Activated CD4-positive, alpha-beta T cell treated with anti-CD3 and anti-CD28 coated beads, Interleukin-2, amount 50 U/mL, for 16 hours (primary cell): ENCODE data around the gene ZRANB1.
"Not testable (repeated sequence)": the region's sequence is repeated elsewhere in the genome, so short reads cannot be mapped to it uniquely, and the experiment has no call there.

Experiments
- DNase-seq: peaks from one replicate; pipeline ENCODE4 v3.0.0-alpha.2; 2020

ZRANB1 gene

DNA sequence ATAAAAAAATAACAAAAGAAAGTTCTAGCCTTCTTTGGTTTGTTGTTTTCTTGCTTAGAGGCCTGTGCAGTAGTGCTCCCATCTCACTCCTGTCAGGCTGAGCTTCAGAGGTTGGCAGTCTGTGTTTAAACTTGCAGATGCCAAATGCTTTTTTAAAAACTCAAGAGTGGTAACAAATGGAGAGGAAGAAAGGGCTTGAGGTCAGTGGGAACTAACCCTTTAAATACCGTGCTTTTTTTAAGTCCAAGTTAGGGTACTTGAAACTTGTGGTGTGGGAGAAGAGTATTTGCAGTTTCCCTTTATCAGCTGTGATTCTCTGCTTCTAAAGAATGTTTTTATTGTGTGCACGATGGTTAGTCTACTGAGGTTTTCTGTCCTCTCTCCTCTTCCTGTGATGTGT lies 29.4 kb downstream of the ZRANB1 start:
- DNase-seq, result no peak

DNA sequence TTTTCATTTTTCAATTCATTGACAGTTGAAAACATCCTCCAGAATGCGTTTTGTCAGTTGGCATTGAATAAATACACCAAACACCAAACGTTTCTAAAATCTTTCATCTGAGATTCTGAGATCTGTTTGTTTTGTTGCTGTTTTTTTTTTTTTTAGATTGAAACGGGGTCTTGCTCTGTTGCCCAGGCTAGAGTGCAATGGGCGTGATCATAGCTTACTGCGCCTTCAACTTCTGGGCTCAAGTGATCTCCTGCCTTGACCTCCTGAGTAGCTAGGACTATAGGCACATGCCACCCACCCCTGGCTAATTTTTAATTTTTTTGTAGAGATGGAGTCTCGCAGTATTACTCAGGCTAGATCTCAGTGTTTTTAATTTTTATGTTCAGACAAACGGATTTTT lies 30.7 kb downstream of the ZRANB1 start:
- DNase-seq, result no peak

DNA sequence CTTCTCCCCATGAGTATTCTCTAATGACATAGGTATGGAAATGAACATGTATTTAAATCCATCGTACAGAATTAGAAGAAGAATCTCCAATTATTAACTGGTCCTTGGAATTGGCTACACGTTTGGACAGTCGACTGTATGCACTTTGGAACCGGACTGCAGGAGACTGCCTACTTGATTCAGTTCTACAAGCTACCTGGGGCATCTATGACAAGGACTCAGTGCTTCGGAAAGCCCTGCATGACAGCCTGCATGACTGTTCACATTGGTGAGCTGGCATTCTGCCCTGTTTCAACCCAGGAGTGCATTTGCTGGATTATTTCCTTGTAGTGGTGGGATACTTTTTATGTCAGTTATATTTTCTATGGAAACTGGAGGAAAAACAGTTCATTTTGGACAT lies 32.2 kb downstream of the ZRANB1 start:
- no peak for DNase-seq

DNA sequence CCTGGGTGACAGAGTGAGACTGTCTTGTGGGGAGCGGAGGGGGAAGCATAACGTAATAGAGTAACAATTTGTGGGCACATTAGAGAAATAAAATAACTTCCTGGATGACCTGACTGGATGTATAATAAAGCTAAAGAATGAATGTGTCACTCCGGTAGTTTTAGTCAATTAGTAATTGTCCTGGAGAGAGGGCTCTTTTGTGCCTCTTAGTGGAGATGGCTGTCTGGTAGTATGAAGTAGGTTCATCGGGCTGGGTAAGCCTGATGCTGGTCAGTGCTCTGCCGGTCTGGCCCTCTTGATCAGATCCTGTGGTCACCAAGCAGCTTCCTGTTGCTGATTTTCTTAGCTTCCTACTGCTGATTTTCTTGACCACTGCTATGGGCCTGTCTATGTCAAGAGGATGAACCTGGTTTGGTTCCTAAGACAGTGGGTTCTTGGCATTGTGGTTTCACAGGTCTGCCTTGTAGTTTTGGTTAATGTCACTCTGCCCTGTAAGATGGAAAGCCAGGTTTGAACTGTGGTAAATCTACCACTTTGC lies 34.1 kb downstream of the ZRANB1 start:
- peak; percentile 81 for DNase-seq

DNA sequence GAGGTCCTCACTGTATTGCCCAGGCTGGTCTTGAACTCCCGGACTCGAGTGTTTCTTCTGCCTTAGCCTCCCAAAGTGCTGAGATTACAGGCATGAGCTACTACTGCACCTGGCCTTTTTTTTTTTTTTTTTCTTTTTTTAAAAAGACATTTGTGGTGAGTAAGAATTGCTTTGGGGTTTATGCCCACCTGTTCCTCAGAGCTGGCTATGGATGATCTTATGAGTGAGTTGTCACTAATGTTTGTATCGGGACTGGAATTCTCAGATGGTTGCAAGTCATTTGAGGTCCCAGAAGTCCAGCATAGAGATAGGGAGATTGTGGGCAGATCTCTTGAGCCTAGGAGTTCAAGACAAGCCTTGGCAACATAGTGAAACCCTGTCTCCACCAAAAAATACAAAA lies 35.2 kb downstream of the ZRANB1 start:
- DNase-seq, result no peak

DNA sequence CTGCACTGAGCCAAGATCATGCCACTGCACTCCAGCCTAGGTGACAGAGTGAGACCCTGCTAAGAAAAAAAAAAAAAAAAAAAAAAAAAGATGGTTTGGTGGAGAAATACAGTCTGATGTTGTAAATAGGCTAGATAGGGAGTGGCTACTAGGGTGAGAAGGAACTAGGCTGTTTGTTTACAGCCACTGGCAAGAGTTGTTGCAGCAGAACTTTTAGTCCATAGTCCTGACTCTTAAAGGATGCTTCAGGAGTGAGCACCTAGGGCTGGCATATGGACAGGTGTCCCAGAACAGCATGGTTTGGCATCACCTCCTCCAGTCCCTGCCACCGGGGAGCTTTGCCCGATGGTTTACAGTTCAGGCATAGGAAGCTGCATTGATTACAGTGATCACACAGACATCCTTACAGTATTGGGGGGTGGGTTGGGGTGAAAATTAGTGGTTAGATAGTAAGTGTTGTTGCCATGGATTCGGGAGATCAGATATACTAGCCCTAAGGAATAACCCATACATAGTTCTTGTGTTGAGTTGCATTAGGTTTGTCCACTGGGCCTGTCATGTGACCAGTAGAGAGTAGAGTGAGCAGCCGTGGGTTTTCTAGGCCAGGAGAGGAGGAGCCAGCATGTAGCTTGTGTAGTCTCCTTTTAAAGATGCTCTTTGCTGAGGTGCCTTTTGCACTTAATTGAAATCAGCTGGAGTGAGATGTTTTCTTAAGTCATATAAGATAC lies 35.9 kb downstream of the ZRANB1 start:
- no peak for DNase-seq

DNA sequence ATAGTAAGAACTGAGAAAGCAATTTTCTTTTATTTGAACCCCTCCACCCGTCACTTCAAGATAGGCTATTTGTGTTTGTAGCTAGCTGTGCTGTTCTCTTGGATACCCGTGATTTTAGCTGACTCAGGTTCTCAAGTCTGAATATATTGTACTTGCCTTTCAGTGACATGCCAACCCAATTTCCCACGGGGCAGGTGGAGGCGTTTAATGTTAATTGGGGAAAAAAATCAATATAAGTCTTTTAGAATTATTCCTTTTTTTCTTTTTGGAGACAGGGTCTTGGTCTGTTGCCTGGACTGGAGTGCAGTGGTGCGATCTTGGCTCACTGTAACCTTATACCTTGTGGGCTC lies 36.4 kb downstream of the ZRANB1 start:
- DNase-seq, result no peak

DNA sequence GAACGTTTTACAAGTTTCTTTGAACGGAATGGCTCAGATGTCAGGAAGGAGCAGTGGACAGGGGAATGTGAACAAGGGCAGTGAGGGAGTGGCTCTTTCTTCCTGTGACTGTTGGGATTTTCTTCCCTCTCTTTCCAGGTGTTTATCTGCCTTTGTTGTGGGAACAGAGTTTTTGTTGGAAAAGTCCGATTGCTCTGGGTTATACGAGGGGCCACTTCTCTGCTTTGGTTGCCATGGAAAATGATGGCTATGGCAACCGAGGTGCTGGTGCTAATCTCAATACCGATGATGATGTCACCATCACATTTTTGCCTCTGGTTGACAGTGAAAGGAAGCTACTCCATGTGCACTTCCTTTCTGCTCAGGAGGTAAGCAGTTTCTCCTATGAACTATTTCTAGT lies 41.4 kb downstream of the ZRANB1 start:
- DNase-seq, result peak; percentile 13

DNA sequence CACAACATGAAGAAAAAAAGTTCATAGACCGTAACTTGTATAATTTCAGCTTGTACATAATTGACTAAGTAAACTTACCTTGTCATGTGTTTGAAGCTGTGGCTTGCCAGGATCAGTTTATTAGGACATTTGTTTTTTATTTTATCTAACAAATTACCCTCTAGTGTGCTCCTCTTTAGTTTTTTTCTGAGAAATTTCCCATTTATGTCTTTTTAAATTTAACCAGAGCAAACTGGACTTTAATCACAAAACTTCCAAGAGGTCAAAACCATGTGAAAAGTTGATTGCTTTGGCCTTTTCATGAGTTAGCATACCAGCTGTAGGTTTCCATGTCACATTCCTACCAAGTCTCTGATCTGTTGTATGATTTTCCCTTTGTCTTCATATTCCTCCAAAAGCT lies 42.5 kb downstream of the ZRANB1 start:
- no peak for DNase-seq

DNA sequence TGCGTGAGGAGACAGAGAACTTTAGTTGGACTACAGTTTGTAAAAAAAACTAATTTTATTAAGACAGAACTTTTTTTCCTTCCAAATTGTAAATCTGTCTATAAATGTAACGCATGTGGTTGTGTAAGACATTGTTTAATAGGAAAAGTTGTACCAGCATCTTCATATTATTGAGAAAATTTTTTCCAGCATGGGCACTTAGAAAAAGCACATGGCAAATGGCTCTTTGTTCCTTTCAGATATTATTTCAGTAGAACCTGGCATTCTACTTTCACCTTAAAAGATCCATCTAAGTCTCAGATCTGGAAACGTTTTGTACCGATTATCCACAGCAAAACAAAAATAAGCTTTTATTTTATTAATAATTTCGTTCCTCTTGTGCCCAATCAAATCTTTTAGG lies 43.2 kb downstream of the ZRANB1 start:
- no peak for DNase-seq

DNA sequence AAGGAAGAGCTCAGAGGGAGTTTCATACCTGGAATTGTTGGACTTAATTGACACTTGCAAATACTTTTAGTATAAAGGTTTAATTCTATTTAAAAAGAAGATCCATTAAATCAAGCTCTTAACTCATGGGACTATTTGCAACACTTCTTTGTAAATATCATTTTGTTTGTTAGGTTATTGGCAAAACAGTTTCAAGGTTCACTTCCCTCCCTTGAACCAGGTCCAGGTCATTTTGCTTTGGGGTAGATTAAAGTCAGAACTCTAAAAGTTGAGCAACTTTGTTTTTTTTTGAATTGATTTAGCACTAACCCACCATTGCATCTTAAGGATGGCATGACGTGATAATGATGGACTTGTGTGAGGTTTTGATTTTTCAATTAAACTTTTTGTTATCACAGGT lies 45.9 kb downstream of the ZRANB1 start:
- DNase-seq, result no peak

DNA sequence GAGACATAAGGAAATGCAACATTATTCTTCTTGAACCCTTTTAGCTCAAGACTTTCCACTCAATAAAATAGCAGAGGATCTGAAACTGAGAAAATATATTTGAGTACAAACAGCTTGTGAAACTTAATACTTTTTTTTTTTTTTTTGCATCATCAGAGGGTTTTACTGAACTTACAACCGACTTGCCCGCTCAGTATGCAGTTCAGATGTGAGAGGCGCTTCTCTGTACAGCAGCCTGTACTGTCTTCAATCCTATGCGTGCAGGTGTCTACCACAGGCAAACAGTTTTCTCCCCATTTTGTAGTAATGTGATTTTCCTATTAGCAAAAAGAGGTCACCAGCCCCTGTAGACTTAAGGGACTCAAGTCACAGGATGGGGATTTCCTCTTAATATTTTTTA lies 46.8 kb downstream of the ZRANB1 start:
- not testable (repeated sequence) for DNase-seq

DNA sequence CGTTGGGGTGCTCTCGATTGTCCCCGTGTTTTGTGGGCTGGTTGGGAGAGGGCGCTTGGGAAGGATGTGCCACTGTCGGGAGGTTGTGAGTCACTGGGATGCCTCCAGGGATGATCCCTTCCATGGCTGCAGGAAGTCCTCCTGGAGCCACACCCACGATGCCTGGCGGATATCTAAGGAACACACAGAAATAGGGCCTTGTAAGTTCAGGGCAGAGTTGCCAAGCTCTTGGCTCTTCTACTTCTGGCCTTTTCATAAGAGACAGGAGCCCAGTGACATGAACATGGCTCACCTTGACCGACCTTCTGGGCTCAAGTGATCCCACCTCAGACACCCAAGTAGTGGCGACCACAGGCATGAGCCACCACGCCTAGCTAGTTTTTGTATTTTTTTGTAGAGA lies 47.6 kb downstream of the ZRANB1 start:
- DNase-seq, result no peak

DNA sequence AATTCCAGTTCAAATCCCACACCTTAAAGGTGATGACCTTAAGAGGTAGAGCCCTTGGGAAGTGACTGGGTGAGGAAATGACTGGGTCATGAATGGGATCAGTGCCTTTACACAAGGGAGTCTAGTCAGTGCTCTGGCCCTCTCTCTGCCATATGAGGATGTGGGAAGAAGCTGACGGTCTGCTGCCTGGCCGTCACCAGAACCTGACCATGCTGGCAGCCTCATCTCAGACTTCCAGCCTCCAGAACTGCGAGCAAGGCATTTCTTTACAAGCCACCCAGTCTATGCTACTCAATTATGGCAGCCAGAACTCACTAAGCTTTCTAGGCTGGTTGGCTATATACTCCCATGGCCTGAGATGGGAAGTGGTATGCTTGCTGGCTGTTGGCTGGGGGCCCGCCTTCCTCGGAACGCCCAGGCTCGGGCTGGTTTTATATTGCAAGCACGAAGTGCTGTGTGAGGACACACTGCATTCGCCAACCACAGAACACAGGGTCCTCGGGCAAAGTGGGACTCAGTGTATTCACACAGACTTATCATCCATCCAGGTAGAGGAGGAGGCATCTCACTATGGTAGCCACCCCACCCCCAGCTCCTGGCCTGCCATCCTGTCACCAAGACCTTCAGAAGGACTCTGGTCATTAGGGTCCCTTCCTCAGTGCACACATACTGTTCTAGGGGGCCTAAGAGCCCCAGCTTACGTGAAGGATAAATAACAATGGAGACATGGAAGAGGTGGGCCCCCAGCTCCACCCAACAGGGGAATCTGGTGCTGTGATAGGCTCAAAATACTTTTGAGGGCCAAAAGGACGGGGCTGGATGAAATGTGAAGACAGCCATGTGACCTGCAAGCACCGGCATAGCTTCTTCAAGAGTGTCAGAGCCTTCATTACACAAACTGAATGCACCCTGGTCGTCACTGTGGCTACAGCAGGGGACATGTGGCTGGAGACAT lies 49.0 kb downstream of the ZRANB1 start:
- DNase-seq, result no peak

DNA sequence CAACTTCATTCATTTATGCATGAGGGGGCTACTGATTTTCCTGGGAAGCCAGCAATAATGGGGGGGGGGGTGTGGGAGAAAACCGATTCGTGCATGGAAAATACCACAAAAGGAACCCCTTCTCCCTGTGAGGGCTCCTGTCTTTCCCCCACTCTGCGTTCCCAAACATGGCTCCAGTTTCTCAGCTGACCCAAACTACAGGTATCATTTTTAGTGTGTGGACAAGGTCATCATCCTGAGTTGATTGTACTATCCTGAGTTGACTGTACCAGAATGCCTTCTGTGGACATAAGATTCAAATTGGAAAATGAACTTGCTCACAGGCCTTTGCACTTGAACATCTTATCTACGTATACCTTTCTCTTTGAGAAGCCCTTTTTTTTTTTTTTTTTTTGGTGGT lies 49.9 kb downstream of the ZRANB1 start:
- DNase-seq, result no peak

DNA sequence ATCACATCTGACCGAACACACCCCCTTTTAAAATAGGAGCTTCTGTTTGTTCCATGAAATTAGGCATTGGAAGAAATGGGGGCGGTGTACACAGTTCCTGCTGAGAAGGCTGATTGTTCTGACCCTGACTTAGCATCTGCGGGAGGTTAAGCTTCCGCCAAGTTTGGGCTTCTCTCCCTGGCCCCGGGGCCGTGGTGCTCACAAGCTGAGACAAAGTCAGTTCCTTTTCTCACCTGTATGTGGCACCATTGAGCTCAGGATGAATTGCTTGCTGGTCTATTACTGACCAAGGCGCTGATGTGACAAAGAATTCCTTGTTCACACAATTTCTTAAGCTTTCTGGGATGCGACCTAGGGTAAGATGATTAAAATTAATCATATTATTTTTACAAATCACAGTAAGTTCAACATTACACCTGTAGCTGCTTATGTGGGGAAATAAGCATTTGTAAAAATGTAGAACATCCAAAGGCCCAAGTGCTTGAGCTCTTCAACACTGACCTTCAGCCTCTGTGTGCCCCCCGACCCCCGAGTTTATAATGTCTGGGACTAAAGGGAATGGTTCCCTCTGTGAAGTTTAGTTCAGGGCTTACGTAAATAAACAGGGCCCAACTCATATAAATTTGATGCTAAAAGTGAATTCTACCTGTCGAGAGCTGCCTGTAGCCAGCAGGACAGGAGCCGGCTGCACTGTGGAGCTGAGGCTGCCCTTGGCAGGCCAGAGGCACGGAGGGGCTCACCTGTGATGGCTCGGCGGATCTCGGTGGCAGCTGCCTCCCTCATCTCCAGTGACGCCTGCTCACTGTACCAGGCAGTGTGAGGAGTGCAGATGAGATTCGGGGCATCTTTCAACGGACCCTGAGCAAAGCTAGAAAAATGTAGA lies 50.8 kb downstream of the ZRANB1 start:
- DNase-seq, result peak; percentile 47

DNA sequence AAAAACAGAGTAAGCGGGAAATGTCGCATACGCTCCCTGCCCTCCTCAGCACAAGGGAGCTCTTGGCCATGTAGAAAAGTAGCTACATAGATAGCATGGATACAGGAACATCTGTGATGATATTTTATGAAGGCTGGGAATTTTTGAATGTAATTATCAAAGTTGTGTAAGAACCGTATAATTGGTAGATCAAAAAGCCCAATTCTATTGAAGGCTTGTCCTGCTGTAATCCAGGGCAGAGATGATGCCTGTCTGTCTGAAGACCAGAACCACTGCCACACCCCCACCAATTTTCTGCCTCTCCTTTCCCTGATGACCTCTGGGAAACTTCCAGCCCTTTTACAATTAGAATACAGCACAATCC lies 51.4 kb downstream of the ZRANB1 start:
- DNase-seq, result no peak

DNA sequence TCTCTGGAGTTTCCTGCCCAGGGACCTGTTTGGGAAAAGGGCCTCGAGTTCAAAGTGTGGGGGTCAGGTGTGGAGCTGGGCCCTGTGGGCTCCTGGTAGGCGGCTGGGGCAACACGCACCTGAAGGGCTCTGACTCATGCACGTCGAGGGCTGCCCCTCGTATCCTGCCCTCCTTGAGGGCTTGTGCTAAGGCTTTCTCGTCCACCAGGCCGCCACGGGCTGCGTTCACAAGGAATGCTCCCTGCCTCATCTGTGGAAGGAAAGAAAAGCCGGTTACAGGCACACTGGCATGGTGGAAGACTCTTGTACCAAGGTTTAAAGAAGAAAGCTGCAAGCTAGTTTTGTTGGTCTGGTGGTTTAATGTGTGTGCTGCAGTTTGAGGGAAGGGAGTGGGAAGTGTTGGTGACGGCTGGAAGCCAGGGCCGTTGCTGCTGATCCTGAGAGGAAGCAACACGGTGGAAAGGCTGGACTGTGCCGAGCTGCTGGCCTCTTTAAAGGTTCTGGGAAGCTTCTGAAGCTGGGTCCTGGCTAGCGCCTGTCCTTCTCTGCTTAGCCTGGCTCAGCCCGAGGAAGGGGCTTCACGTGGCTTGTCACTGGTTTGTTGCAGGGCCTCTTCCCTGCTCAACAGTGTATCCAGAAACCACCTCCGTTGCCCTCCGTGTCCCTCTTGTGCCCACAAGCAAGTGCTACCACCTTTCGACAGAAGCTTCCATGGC lies 52.0 kb downstream of the ZRANB1 start:
- no peak for DNase-seq

DNA sequence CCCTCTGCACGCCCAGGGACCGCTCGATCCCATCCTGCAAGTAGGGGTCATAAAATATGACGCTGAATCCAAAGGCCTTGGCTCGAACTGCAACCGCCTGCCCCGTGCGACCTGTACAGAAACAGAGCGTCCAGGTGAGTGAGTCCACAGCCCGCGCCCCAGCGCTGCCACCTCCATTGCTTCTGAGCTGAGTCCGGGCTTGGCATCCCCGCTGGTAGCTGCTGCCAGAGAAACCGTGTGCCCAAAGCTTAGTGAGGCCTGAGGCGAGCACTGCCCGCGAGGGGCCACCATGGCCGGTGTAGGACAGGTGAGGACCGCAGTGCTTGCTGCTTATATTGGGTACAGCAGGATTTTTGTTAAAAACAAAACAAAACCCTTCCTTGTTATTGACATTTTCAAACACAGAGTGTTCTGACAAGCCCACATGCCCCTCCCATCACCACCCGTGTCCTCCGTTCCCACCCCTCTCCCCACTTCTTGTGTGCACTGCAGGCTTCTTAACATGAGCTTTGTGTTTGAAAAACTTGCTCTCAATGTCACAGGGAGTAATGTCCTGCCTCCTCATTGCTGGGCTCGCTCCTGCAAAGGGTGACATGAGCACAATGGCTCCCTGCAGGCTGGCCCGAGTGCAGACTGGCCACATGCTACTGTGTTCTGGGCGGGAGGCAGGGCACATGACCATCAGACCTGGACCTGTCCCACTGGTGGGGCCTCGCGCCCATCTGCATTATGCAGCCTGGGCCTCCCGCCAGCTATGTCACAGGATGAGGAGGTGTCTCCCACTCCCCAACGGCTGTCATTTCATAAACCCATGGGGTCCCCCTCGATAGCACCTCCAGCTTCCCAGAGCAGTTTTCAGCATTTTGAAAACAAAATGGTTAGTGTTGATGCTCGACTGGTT lies 52.9 kb downstream of the ZRANB1 start:
- DNase-seq, result no peak

DNA sequence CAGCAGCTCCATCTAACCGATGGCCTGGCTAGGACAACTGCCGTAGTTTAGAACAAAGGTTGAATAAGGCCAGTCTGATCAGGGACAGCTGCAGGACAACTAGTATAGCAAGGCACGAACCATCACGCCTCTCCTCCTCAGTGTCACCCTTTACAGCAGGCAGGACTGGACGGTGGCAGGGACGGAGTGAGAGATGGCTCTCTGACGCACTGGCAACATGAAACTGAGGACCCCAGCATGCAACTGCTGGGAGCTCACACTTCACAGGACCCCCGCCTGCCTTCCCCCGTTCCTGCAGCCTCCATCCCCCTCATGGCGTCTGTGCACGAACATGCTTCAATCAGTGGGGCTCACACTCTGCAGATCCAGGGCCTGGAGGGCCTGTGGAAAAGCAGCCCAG lies 53.7 kb downstream of the ZRANB1 start:
- no peak for DNase-seq

DNA sequence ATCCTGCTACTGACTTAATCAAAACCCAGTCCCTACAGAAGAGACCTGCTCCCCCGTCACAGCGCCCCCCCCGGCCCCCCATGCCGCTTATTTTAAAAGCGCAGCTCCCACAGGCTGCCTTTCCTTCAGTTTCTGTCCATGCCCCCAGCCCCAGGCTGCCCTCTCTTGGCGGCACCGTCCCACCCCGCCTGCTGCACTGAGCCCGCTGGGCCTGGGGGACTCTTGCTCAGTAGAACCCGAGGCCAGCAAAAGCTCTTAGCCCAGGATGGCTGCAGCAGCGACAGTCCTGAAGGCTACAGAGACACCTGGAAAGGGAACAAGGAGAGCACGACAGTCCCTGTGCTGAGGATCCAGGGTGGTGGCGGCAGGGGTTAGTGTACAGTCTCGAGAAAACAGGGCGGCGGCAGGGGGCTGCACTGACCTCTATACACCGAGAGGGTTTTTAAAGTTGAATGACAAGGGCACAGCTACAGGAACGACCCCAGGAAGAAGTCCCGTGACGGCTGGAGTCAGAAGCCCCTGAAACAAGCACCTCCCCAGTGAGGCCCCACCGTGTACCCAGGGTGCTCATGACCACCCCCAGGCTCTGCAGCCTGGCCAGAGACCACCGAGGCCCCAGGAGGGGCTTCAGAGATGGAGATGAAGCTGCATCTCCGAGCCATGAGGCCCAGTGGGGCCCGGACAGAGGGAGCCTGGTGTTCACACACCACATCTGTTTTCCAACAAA lies 54.4 kb downstream of the ZRANB1 start:
- DNase-seq, result no peak
